ENCODE results near the gene FAM170B. TPM values are rescaled to one million over a fixed set of nuclear protein-coding genes. Genes with fewer than 3 reads are reported as not detected.

Gene FAM170B
- total RNA-seq, 4 donors from 2014 or later = not detected

DNA sequence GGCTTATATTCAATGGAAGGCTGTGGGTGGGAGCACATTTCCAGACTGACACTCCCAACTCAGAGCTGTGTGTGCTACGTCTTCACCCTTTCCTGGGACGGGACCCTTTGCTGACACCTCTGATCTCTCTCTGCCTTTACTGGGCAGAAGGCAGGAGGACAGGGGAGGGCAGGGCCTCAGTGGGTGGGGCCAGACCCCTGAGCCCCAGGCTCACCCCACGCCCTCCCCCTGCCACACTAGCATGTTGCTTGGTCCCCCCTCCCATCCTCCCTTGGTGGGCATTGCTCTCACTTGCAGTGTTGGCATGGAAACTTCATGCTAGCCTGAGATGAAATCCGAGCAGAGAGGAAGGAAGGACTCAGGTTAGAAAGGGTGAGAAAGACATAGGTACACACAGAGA lies 36.0 kb upstream of the FAM170B start:
- no peaks in the 10 kb centered on the region for H3K27me3 ChIP-seq
- WGBS, 2 donors (ENCODE audit: low coverage in 1 of 2) = 60% methylated on average over 1 of the region's 4 CpGs; no CpG with 5 or more reads in 1 of the 2 donors
- no peak for TF ChIP-seq POLR2AphosphoS5 (IDR thresholded peaks at IDR 0.05)
- TF ChIP-seq EP300 (IDR thresholded peaks at IDR 0.05) = no peak
- no peak for TF ChIP-seq CTCF (IDR thresholded peaks at IDR 0.05)
- TF ChIP-seq POLR2A (IDR thresholded peaks at IDR 0.05) = no peak
- no peak for ATAC-seq
- peaks cover 0 to 4% (median 0%) of the 10 kb centered on the region in 3 donors for H3K4me1 ChIP-seq
- peaks cover 0 to 11% of the 10 kb centered on the region in 2 donors for H3K36me3 ChIP-seq
- H3K27ac ChIP-seq = no peak overlapping the region
- no peaks in the 10 kb centered on the region for H3K9me3 ChIP-seq
- H3K4me3 ChIP-seq = no peak overlapping the region

- 88 to 90% methylated on average over 4 to 6 of the region's 6 CpGs for WGBS, 2 donors (ENCODE audit: low coverage in 1 of 2)
- Histone ChIP-seq H3K9me3 (no peaks in the 10 kb centered on the region), H3K36me3 (peaks cover 0 to 11% of the 10 kb centered on the region in 2 donors), H3K27me3 (no peaks in the 10 kb centered on the region), H3K4me3 (no peak overlapping the region), H3K4me1 (no peaks in the 10 kb centered on the region), H3K27ac (no peak overlapping the region)
- ATAC-seq = no peak
- no peak for TF ChIP-seq EP300 (IDR thresholded peaks at IDR 0.05)
- no peak for TF ChIP-seq CTCF (IDR thresholded peaks at IDR 0.05)
- TF ChIP-seq POLR2AphosphoS5 (IDR thresholded peaks at IDR 0.05) = no peak
- no peak for TF ChIP-seq POLR2A (IDR thresholded peaks at IDR 0.05)
Measured at GRCh38 chr10:49168831-49169500, 35.1 kb upstream of the FAM170B start.

DNA sequence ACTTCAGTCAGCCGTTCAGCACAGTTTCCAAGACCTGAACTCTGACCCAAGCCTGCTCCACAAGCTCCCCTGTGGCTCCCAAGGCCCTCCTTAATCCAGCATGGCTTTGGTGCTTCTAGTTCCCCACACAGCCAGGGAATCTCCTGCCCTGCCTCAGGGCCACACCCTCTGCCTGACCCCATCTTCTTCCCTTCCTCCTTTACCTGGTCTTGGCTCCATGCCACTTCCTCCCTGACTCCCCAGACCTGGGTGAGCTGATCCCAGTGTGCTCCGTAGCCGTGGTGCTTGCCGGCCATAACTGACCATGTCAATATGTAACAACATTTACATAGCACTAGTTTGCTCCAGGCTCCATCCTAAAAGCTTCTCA lies 34.3 kb upstream of the FAM170B start:
- Histone ChIP-seq H3K27me3 (no peaks in the 10 kb centered on the region), H3K9me3 (no peaks in the 10 kb centered on the region), H3K4me1 (no peaks in the 10 kb centered on the region), H3K27ac (no peak overlapping the region), H3K36me3 (peaks cover 0 to 11% of the 10 kb centered on the region in 2 donors), H3K4me3 (no peak overlapping the region)
- 100% methylated on average over 1 of the region's 4 CpGs; no CpG with 5 or more reads in 1 of the 2 donors for WGBS, 2 donors (ENCODE audit: low coverage in 1 of 2)
- ATAC-seq = no peak
- no peak for TF ChIP-seq POLR2A (IDR thresholded peaks at IDR 0.05)
- no peak for TF ChIP-seq POLR2AphosphoS5 (IDR thresholded peaks at IDR 0.05)
- no peak for TF ChIP-seq CTCF (IDR thresholded peaks at IDR 0.05)
- TF ChIP-seq EP300 (IDR thresholded peaks at IDR 0.05) = no peak

DNA sequence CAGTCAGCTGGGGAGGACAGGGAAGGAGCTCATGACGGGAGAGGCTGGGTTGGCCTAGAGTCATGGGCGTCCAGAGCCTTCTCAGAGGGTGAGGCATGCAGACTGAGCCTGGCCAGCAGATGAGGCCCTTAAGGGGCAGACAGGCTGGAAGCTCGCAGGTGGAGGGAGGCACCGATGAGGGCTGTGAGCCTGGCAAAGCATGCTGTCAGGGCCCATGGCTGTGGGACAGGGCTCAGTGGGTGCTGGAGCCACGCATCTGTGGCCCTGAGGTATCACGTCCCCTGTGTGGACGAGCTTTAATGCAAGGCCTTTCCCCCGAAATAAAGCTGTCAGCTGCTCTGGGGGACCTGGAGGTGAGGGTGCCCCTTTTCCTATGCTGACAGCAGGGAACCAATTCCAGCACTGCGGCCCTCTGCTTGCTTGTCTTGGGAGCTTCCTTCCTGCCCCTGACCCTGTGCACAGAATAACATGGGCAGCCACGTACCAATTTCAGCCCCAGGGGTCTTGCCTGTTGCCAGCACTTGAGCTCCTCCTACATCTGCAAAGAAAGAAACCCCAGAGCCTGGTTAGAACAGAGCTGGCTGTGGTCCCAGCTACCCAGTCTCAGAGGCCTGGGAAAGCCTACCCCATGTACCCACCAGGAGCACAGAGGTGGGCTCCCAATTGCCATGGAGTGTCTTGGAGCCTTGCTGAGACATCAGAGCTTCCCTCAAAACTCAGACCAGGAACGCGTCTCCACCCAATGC lies 33.8 kb upstream of the FAM170B start:
- no peaks in the 10 kb centered on the region for H3K9me3 ChIP-seq
- no peak for ATAC-seq
- H3K4me3 ChIP-seq = no peak overlapping the region
- peaks cover 0 to 11% of the 10 kb centered on the region in 2 donors for H3K36me3 ChIP-seq
- H3K4me1 ChIP-seq = no peaks in the 10 kb centered on the region
- no peak overlapping the region for H3K27ac ChIP-seq
- H3K27me3 ChIP-seq = no peaks in the 10 kb centered on the region
- 88 to 93% methylated on average over 2 to 3 of the region's 12 CpGs for WGBS, 2 donors (ENCODE audit: low coverage in 1 of 2)
- TF ChIP-seq POLR2A (IDR thresholded peaks at IDR 0.05) = no peak
- TF ChIP-seq CTCF (IDR thresholded peaks at IDR 0.05) = no peak
- no peak for TF ChIP-seq POLR2AphosphoS5 (IDR thresholded peaks at IDR 0.05)
- no peak for TF ChIP-seq EP300 (IDR thresholded peaks at IDR 0.05)
